ENCODE results near the gene TSHR.

- TF ChIP-seq CTCF (IDR thresholded peaks at IDR 0.05) (no peak), POLR2A (IDR thresholded peaks at IDR 0.05) (no peak)
These were observed 150.5 kb downstream of the TSHR start for GRCh38 chr14:81105961-81106360.
